HUES48 (cell line): ENCODE data around the gene CACNA1F.

Experiments used
- H3K27ac ChIP-seq: one replicate; pipeline ENCODE4 v1.7.0; 2013; ENCODE audit warnings: low read depth, low read length, inconsistent platforms
- H3K27me3 ChIP-seq: 2 replicates; pipeline ENCODE4 v1.6.1; 2013; ENCODE audit warnings: mild to moderate bottlenecking, low read length; ENCODE audit not compliant: control insufficient read depth, insufficient read depth
- H3K36me3 ChIP-seq: 2 replicates; pipeline ENCODE4 v1.6.1; 2013; ENCODE audit warnings: low read length; ENCODE audit not compliant: control insufficient read depth, insufficient read depth
- H3K4me1 ChIP-seq: 2 replicates; pipeline ENCODE4 v1.6.1; 2013; ENCODE audit warnings: mild to moderate bottlenecking, low read length; ENCODE audit not compliant: control insufficient read depth, insufficient read depth
- H3K4me3 ChIP-seq: 2 replicates; pipeline ENCODE4 v1.5.1; 2013; ENCODE audit warnings: mild to moderate bottlenecking, low read depth, low read length
- H3K9ac ChIP-seq: 2 replicates; pipeline ENCODE4 v1.6.1; 2013; ENCODE audit warnings: mild to moderate bottlenecking, low read depth, low read length, moderate library complexity
- H3K9me3 ChIP-seq: 2 replicates; pipeline ENCODE4 v1.6.1; 2013; ENCODE audit warnings: low read length; ENCODE audit not compliant: control insufficient read depth, insufficient read depth

Gene CACNA1F

GRCh38 chrX:49186125-49187027 lies 46.8 kb downstream of the CACNA1F start, which contains the start of gene PRICKLE3:
PRICKLE3 (minus strand) TSS chrX:49186373; CDS start chrX:49186297, 76 bp downstream.
- Histone ChIP-seq H3K9me3 (peaks cover 31% of the 10 kb centered on the region), H3K9ac (no peak within 1 kb of the TSS), H3K4me1 (no peaks in the 10 kb centered on the region), H3K27ac (peak within 1 kb of the TSS; percentile 42), H3K36me3 (peaks cover 3% of the 10 kb centered on the region), H3K4me3 (peak within 1 kb of the TSS; percentile 65), H3K27me3 (no peaks in the 10 kb centered on the region)

GRCh38 chrX:49184294-49185281 lies 48.6 kb downstream of the CACNA1F start:
- peak overlapping the region; percentile 57 for H3K4me3 ChIP-seq
- peaks cover 3% of the 10 kb centered on the region for H3K36me3 ChIP-seq
- no peak overlapping the region; the same call in 1 of the 2 replicates for H3K9ac ChIP-seq
- peaks cover 35% of the 10 kb centered on the region for H3K9me3 ChIP-seq
- H3K27me3 ChIP-seq = no peaks in the 10 kb centered on the region
- no peaks in the 10 kb centered on the region for H3K4me1 ChIP-seq
- H3K27ac ChIP-seq = peak overlapping the region; percentile 61

- H3K9ac ChIP-seq = no peak overlapping the region
- peak overlapping the region; percentile 54 for H3K27ac ChIP-seq
These were observed 49.3 kb downstream of the CACNA1F start for GRCh38 chrX:49183701-49184281.

GRCh38 chrX:49179358-49179757 lies 53.8 kb downstream of the CACNA1F start:
- Histone ChIP-seq H3K27ac (no peak overlapping the region), H3K9me3 (peaks cover 16% of the 10 kb centered on the region), H3K4me3 (no peak overlapping the region), H3K9ac (no peak overlapping the region), H3K27me3 (no peaks in the 10 kb centered on the region), H3K4me1 (no peaks in the 10 kb centered on the region), H3K36me3 (peaks cover 16% of the 10 kb centered on the region)

More at GRCh38 chrX:49183701-49184281, 49.3 kb downstream of the CACNA1F start:
- H3K9me3 ChIP-seq = peaks cover 30% of the 10 kb centered on the region
- peak overlapping the region; percentile 40 for H3K4me3 ChIP-seq
- peaks cover 3% of the 10 kb centered on the region for H3K36me3 ChIP-seq
- H3K4me1 ChIP-seq = no peaks in the 10 kb centered on the region
- H3K27me3 ChIP-seq = no peaks in the 10 kb centered on the region

- no peak overlapping the region for H3K27ac ChIP-seq
- peaks cover 16% of the 10 kb centered on the region for H3K36me3 ChIP-seq
- H3K9me3 ChIP-seq = peaks cover 20% of the 10 kb centered on the region
These were observed 54.6 kb downstream of the CACNA1F start for GRCh38 chrX:49178537-49178936.

GRCh38 chrX:49177873-49178480 lies 55.2 kb downstream of the CACNA1F start:
- Histone ChIP-seq H3K36me3 (peaks cover 13% of the 10 kb centered on the region), H3K27ac (no peak overlapping the region), H3K4me1 (no peaks in the 10 kb centered on the region), H3K9ac (no peak overlapping the region), H3K27me3 (no peaks in the 10 kb centered on the region), H3K9me3 (peaks cover 25% of the 10 kb centered on the region), H3K4me3 (no peak overlapping the region)

More at GRCh38 chrX:49178537-49178936, 54.6 kb downstream of the CACNA1F start:
- no peak overlapping the region for H3K9ac ChIP-seq
- H3K4me1 ChIP-seq = no peaks in the 10 kb centered on the region
- no peaks in the 10 kb centered on the region for H3K27me3 ChIP-seq
- no peak overlapping the region for H3K4me3 ChIP-seq

- Histone ChIP-seq H3K27me3 (0 out of 2 replicates have a peak, but pooled peaks cover 5% of the 10 kb centered on the region), H3K27ac (no peak overlapping the region), H3K4me1 (no peaks in the 10 kb centered on the region), H3K9ac (no peak overlapping the region), H3K9me3 (peaks cover 25% of the 10 kb centered on the region), H3K36me3 (peaks cover 13% of the 10 kb centered on the region), H3K4me3 (no peak overlapping the region)
These were observed 55.8 kb downstream of the CACNA1F start for GRCh38 chrX:49177338-49177833.

GRCh38 chrX:49176421-49177326 lies 56.5 kb downstream of the CACNA1F start:
- H3K9me3 ChIP-seq = peaks cover 22% of the 10 kb centered on the region
- no peak overlapping the region for H3K4me3 ChIP-seq
- H3K27me3 ChIP-seq = peaks cover 10% of the 10 kb centered on the region; the same call in 1 of the 2 replicates
- H3K36me3 ChIP-seq = peaks cover 13% of the 10 kb centered on the region
- H3K9ac ChIP-seq = no peak overlapping the region
- no peaks in the 10 kb centered on the region for H3K4me1 ChIP-seq
- H3K27ac ChIP-seq = no peak overlapping the region

GRCh38 chrX:49175435-49176274 lies 57.5 kb downstream of the CACNA1F start:
- Histone ChIP-seq H3K4me1 (no peaks in the 10 kb centered on the region), H3K36me3 (peaks cover 13% of the 10 kb centered on the region), H3K27ac (no peak overlapping the region), H3K9me3 (peaks cover 19% of the 10 kb centered on the region), H3K4me3 (no peak overlapping the region), H3K27me3 (peaks cover 10% of the 10 kb centered on the region; the same call in 1 of the 2 replicates), H3K9ac (no peak overlapping the region)
